Tibial nerve (tissue), 4 donors: ENCODE results near the gene CFAP61. TPM values are rescaled to one million over a fixed set of nuclear protein-coding genes. Genes with fewer than 3 reads are reported as not detected.

Experiments
- DNase-seq, 2 donors: peaks; one replicate each; pipeline ENCODE4 v3.0.0-alpha.2; 2019; ENCODE audit warnings: low spot score in 2 of 2
- H3K27ac ChIP-seq, 4 donors: fragments of 200-600 bp; sonication (generic) in 3 of 4; one replicate each; pipeline ENCODE4 v1.5.1; 2017 to 2019; ENCODE audit warnings: mild to moderate bottlenecking in 1 of 4
- H3K27me3 ChIP-seq, 2 donors: fragments of 200-600 bp; sonication (generic) in 1 of 2; one replicate each; pipeline versions ENCODE4 v1.5.1 to v1.6.0; 2017 to 2019
- H3K36me3 ChIP-seq, 3 donors: fragments of 200-600 bp; sonication (generic); one replicate each; pipeline ENCODE4 v1.5.1; 2018 to 2019
- H3K4me1 ChIP-seq, 4 donors: fragments of 200-600 bp; sonication (generic) in 3 of 4; one replicate each; pipeline ENCODE4 v1.5.1; 2017 to 2019
- H3K4me3 ChIP-seq, 4 donors: fragments of 200-600 bp; sonication (generic) in 3 of 4; one replicate each; pipeline ENCODE4 v1.5.1; 2017 to 2019; ENCODE audit warnings: mild to moderate bottlenecking in 1 of 4, moderate library complexity in 1 of 4
- H3K9me3 ChIP-seq, 4 donors: fragments of 200-600 bp; sonication (generic) in 3 of 4; one replicate each; pipeline ENCODE4 v1.5.1; 2017 to 2019
- EP300 ChIP-seq, 2 donors: sonication (generic); formaldehyde crosslinking; IDR thresholded peaks; one replicate each; pipeline ENCODE4 v1.6.1; 2017; ENCODE audit warnings: antibody characterized with exemption in 2 of 2, mild to moderate bottlenecking in 1 of 2
- POLR2A ChIP-seq, 2 donors: fragments of 450-650 bp; IDR thresholded peaks; one replicate each; pipeline ENCODE4 v1.6.1; 2017; ENCODE audit warnings: antibody characterized with exemption in 2 of 2, mild to moderate bottlenecking in 2 of 2, moderate library complexity in 2 of 2
- WGBS, 2 donors: methylation state at CpG; one replicate each; pipeline ENCODE4 v1.1.5; 2018; 5-methylcytosine and 5-hydroxymethylcytosine counted together
- total RNA-seq, 4 donors: library from RNA; depleted of rRNA; stranded (reverse); fragments of >200 nt; gene quantifications; one replicate each; pipeline ENCODE4 v1.1.0, GENCODE V29; 2016
- TF ChIP-seq, protein P1 (sequence below), 5 experiments: fragments of 200-600 bp in 3 of 5; fragments of 450-650 bp in 2 of 5; sonication (generic) in 3 of 5; IDR thresholded peaks; one replicate each; pipeline ENCODE4 v1.5.1; 2016 to 2019; ENCODE audit warnings: antibody characterized with exemption in 5 of 5, mild to moderate bottlenecking in 3 of 5, moderate library complexity in 2 of 5

CFAP61 gene
- total RNA-seq, 4 donors from 2014 or later, result 0.21 to 1.5 (median 0.60) TPM; not detected in 1

GRCh38 chr20:20275636-20276035 is 223.3 kb downstream of the CFAP61 start:
- no peak overlapping the region for H3K27ac ChIP-seq
- no peaks in the 10 kb centered on the region for H3K27me3 ChIP-seq
- WGBS, 2 donors, result 47 to 52% methylated on average over 5 of the region's 5 CpGs
- DNase-seq, result no peak
- no peaks in the 10 kb centered on the region for H3K9me3 ChIP-seq
- H3K36me3 ChIP-seq, result no peaks in the 10 kb centered on the region
- TF ChIP-seq, protein P1, sequence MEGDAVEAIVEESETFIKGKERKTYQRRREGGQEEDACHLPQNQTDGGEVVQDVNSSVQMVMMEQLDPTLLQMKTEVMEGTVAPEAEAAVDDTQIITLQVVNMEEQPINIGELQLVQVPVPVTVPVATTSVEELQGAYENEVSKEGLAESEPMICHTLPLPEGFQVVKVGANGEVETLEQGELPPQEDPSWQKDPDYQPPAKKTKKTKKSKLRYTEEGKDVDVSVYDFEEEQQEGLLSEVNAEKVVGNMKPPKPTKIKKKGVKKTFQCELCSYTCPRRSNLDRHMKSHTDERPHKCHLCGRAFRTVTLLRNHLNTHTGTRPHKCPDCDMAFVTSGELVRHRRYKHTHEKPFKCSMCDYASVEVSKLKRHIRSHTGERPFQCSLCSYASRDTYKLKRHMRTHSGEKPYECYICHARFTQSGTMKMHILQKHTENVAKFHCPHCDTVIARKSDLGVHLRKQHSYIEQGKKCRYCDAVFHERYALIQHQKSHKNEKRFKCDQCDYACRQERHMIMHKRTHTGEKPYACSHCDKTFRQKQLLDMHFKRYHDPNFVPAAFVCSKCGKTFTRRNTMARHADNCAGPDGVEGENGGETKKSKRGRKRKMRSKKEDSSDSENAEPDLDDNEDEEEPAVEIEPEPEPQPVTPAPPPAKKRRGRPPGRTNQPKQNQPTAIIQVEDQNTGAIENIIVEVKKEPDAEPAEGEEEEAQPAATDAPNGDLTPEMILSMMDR (IDR thresholded peaks at IDR 0.05), result no peak
- no peak for TF ChIP-seq POLR2A (IDR thresholded peaks at IDR 0.05)
- no peak for TF ChIP-seq EP300 (IDR thresholded peaks at IDR 0.05)
- no peak overlapping the region for H3K4me3 ChIP-seq
- H3K4me1 ChIP-seq, result peaks cover 0 to 10% (median 0%) of the 10 kb centered on the region in 4 donors

GRCh38 chr20:20276811-20277530 is 224.6 kb downstream of the CFAP61 start:
- Histone ChIP-seq H3K4me1 (peaks cover 0 to 10% (median 0%) of the 10 kb centered on the region in 4 donors), H3K27me3 (no peaks in the 10 kb centered on the region), H3K9me3 (no peaks in the 10 kb centered on the region), H3K36me3 (no peaks in the 10 kb centered on the region), H3K27ac (no peak overlapping the region), H3K4me3 (no peak overlapping the region)
- WGBS, 2 donors, result 21 to 48% methylated on average over 26 of the region's 26 CpGs
- no peak for DNase-seq
- TF ChIP-seq EP300 (IDR thresholded peaks at IDR 0.05) (no peak), POLR2A (IDR thresholded peaks at IDR 0.05) (no peak)
- TF ChIP-seq, protein P1 (IDR thresholded peaks at IDR 0.05), result no peak

DNA sequence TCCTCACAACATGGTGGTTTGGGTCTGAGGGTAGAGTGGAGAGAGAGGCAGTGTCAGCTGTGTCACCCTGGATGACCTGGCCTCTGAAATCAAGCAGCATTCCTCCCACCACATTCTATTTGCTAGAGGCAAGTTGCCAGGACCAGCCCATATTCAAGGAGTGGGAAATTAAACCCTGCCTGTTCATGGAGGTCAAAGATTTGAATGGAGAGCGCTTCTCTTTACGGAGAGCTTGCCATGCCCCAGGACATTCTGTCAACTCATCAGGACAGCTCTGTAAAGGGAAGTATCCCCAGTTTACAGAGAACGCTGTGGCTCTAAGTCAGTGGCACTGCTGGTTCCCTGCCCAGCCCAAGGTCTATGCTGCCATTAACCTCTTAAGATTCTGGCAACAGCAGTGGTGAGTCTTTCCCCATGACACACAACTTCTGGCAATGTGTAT is 225.6 kb downstream of the CFAP61 start:
- H3K27me3 ChIP-seq, result no peaks in the 10 kb centered on the region
- H3K9me3 ChIP-seq, result no peaks in the 10 kb centered on the region
- H3K4me1 ChIP-seq, result peaks cover 0 to 10% (median 0%) of the 10 kb centered on the region in 4 donors
- H3K36me3 ChIP-seq, result no peaks in the 10 kb centered on the region
- TF ChIP-seq, protein P1 (IDR thresholded peaks at IDR 0.05), result no peak
- TF ChIP-seq EP300 (IDR thresholded peaks at IDR 0.05) (no peak), POLR2A (IDR thresholded peaks at IDR 0.05) (no peak)
- 47% methylated on average over 3 of the region's 3 CpGs for WGBS, 2 donors
- DNase-seq, result no peak
- no peak overlapping the region for H3K27ac ChIP-seq
- H3K4me3 ChIP-seq, result no peak overlapping the region

GRCh38 chr20:20286061-20286460 is 233.7 kb downstream of the CFAP61 start:
- TF ChIP-seq EP300 (IDR thresholded peaks at IDR 0.05), result no peak
- TF ChIP-seq, protein P1 (IDR thresholded peaks at IDR 0.05), result no peak
- TF ChIP-seq POLR2A (IDR thresholded peaks at IDR 0.05), result no peak
- 75 to 79% methylated on average over 2 of the region's 2 CpGs for WGBS, 2 donors
- no peak for DNase-seq

GRCh38 chr20:20289331-20289730 is 237.0 kb downstream of the CFAP61 start:
- Histone ChIP-seq H3K4me3 (no peak overlapping the region), H3K27me3 (no peaks in the 10 kb centered on the region), H3K4me1 (no peaks in the 10 kb centered on the region), H3K9me3 (no peaks in the 10 kb centered on the region), H3K36me3 (no peaks in the 10 kb centered on the region), H3K27ac (no peak overlapping the region)
- no peak for DNase-seq
- TF ChIP-seq, protein P1 (IDR thresholded peaks at IDR 0.05), result no peak
- TF ChIP-seq POLR2A (IDR thresholded peaks at IDR 0.05), result no peak
- TF ChIP-seq EP300 (IDR thresholded peaks at IDR 0.05), result no peak
- 60 to 72% methylated on average over 3 of the region's 3 CpGs for WGBS, 2 donors

More at GRCh38 chr20:20286061-20286460, 233.7 kb downstream of the CFAP61 start:
- H3K9me3 ChIP-seq, result peaks cover 0 to 3% (median 0%) of the 10 kb centered on the region in 4 donors
- no peaks in the 10 kb centered on the region for H3K36me3 ChIP-seq
- no peak overlapping the region for H3K4me3 ChIP-seq
- no peaks in the 10 kb centered on the region for H3K4me1 ChIP-seq
- H3K27ac ChIP-seq, result no peak overlapping the region
- H3K27me3 ChIP-seq, result no peaks in the 10 kb centered on the region
